DMS79 treated with DMSO at 0.1 percent for 48 hours (cell line): ENCODE results near the gene GRK5.
"Not testable (repeated sequence)": the region's sequence is repeated elsewhere in the genome, so short reads cannot be mapped to it uniquely, and the experiment has no call there.

Experiments
- DNase-seq: peaks from one replicate; lab custom pipeline; 2025; lab: John Stamatoyannopoulos, UW

Gene GRK5

GRCh38 chr10:119207366-119207666, at the start of gene GRK5:
Gene GRK5, plus strand, starts transcription at chr10:119207571. Its CDS starts 347 bp downstream, at chr10:119207918.
- DNase-seq: peak; percentile 29

GRCh38 chr10:119159332-119159731, 48.0 kb upstream of the GRK5 start:
- no peak for DNase-seq

GRCh38 chr10:119161680-119162451, 45.5 kb upstream of the GRK5 start:
- DNase-seq: no peak

- DNase-seq: no peak
Measured at GRCh38 chr10:119162452-119163092, 44.8 kb upstream of the GRK5 start.

GRCh38 chr10:119165171-119166117, 41.9 kb upstream of the GRK5 start, which contains the start of gene SFXN4:
Gene SFXN4, minus strand, starts transcription at chr10:119165714. Its CDS starts 67 bp downstream, at chr10:119165647.
- peak; percentile 23 for DNase-seq

- no peak for DNase-seq
Measured at GRCh38 chr10:119166118-119166500, 41.3 kb upstream of the GRK5 start.

- no peak for DNase-seq
Measured at GRCh38 chr10:119166564-119166963, 40.8 kb upstream of the GRK5 start.

GRCh38 chr10:119167041-119167440, 40.3 kb upstream of the GRK5 start:
- DNase-seq: no peak

- DNase-seq: no peak
Measured at GRCh38 chr10:119174109-119174508, 33.3 kb upstream of the GRK5 start.

GRCh38 chr10:119176166-119176565, 31.2 kb upstream of the GRK5 start:
- DNase-seq: no peak

GRCh38 chr10:119177708-119178371, 29.5 kb upstream of the GRK5 start:
- DNase-seq: no peak

GRCh38 chr10:119178372-119179119, 28.8 kb upstream of the GRK5 start, which contains the start of gene PRDX3:
Gene PRDX3, minus strand, starts transcription at chr10:119178812. Its CDS starts 22 bp downstream, at chr10:119178790.
- peak; percentile 77 for DNase-seq

- not testable (repeated sequence) for DNase-seq
Measured at GRCh38 chr10:119180850-119181400, 26.4 kb upstream of the GRK5 start.

GRCh38 chr10:119183664-119184412, 23.5 kb upstream of the GRK5 start:
- DNase-seq: no peak

- no peak for DNase-seq
Measured at GRCh38 chr10:119189811-119190282, 17.5 kb upstream of the GRK5 start.

- DNase-seq: no peak
Measured at GRCh38 chr10:119190353-119190752, 17.0 kb upstream of the GRK5 start.

- DNase-seq: no peak
Measured at GRCh38 chr10:119190954-119191785, 16.2 kb upstream of the GRK5 start.

GRCh38 chr10:119191881-119192280, 15.5 kb upstream of the GRK5 start:
- DNase-seq: no peak

- DNase-seq: no peak
Measured at GRCh38 chr10:119197921-119198320, 9.4 kb upstream of the GRK5 start.
